ENCODE data around the gene CACNB1. TPM values are rescaled to one million over a fixed set of nuclear protein-coding genes. Genes with fewer than 3 reads are reported as not detected.

The CACNB1 gene
- total RNA-seq, 1 experiment from 2014 or later: 44.1 TPM

DNA sequence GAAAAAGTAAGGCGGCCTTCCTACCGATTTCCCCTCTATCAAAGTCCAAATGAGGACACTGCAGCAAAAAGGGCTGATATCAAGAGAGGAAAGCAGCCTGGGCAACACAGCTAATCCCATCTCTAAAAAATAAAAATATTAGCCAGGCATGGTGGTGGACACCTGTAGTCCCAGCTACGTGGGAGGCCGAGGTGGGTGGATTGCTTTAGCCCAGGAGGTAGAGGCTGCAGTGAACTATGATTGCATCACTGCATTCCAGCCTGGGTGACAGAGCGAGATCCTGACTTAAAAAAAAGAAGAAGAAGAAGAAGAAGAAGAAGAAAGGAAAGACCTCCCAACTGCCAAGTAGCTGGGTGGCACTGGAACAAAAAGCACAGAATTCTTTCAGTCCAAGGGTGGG, 14.4 kb downstream of the CACNB1 start:
- no peak for DNase-seq
- intact Hi-C loops (cut with micrococcal nuclease; ENCODE audit: unreplicated experiment): no loop called here
- Mint-ChIP-seq H3K27me3 (ENCODE audit: unreplicated experiment) (no peaks in the 10 kb centered on the region), H3K4me3 (ENCODE audit: low read depth, unreplicated experiment) (no peak overlapping the region), H3K9me3 (ENCODE audit: low read depth, unreplicated experiment) (no peaks in the 10 kb centered on the region), H3K4me1 (ENCODE audit: low read depth, unreplicated experiment) (peaks cover 10% of the 10 kb centered on the region), H3K27ac (ENCODE audit: unreplicated experiment) (no peak overlapping the region), H3K36me3 (ENCODE audit: insufficient read depth, unreplicated experiment) (peaks cover 33% of the 10 kb centered on the region)
- CTCF ChIA-PET: interaction anchor here (0.6 to 3.3 kb wide), 9 partner anchors 8 to 239 kb away, joined by 3 to 14 read pairs (median 5); partner anchors contain the start of genes ARL5C and RPL19
- no TSS peak for BruUV-seq (replicated peaks)
- TF ChIP-seq, protein P1, sequence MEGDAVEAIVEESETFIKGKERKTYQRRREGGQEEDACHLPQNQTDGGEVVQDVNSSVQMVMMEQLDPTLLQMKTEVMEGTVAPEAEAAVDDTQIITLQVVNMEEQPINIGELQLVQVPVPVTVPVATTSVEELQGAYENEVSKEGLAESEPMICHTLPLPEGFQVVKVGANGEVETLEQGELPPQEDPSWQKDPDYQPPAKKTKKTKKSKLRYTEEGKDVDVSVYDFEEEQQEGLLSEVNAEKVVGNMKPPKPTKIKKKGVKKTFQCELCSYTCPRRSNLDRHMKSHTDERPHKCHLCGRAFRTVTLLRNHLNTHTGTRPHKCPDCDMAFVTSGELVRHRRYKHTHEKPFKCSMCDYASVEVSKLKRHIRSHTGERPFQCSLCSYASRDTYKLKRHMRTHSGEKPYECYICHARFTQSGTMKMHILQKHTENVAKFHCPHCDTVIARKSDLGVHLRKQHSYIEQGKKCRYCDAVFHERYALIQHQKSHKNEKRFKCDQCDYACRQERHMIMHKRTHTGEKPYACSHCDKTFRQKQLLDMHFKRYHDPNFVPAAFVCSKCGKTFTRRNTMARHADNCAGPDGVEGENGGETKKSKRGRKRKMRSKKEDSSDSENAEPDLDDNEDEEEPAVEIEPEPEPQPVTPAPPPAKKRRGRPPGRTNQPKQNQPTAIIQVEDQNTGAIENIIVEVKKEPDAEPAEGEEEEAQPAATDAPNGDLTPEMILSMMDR (IDR thresholded peaks at IDR 0.05; ENCODE audit: unreplicated experiment): no peak

GRCh38 chr17:39181303-39181702, 16.2 kb downstream of the CACNB1 start:
- H3K9me3 Mint-ChIP-seq (ENCODE audit: low read depth, unreplicated experiment): no peaks in the 10 kb centered on the region
- DNase-seq: no peak
- TF ChIP-seq, protein P1 (IDR thresholded peaks at IDR 0.05; ENCODE audit: unreplicated experiment): no peak
- intact Hi-C loops (cut with micrococcal nuclease; ENCODE audit: unreplicated experiment): no loop called here
- H3K4me1 Mint-ChIP-seq (ENCODE audit: low read depth, unreplicated experiment): peaks cover 16% of the 10 kb centered on the region
- CTCF ChIA-PET: interaction anchor here (0.6 to 3.3 kb wide), 5 partner anchors 16 to 1750 kb away, joined by 4 to 14 read pairs (median 6); partner anchors contain the start of genes ARL5C and CACNB1
- no peak overlapping the region for H3K4me3 Mint-ChIP-seq (ENCODE audit: low read depth, unreplicated experiment)
- no peak overlapping the region for H3K27ac Mint-ChIP-seq (ENCODE audit: unreplicated experiment)
- peaks cover 32% of the 10 kb centered on the region for H3K36me3 Mint-ChIP-seq (ENCODE audit: insufficient read depth, unreplicated experiment)
- no TSS peak for BruUV-seq (replicated peaks)
- no peaks in the 10 kb centered on the region for H3K27me3 Mint-ChIP-seq (ENCODE audit: unreplicated experiment)

DNA sequence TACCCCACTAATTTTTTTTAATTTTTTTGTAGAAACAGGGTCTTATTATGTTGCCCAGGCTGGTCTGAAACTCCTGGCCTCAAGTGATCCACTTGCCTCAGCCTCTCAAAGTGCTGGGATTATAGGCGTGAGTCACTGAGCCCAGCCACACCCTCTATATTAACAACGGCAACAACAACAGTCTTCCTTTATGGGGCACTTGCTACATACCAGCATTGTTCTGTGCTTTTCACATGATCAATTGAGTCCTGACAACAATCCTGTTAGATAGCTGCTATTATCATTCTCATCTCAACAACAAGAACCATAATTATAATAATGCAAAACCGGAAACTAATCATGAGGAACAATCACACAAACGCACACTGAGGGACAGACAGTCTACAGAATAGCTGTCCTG, 18.9 kb downstream of the CACNB1 start:
- no peaks in the 10 kb centered on the region for H3K9me3 Mint-ChIP-seq (ENCODE audit: low read depth, unreplicated experiment)
- H3K4me3 Mint-ChIP-seq (ENCODE audit: low read depth, unreplicated experiment): no peak overlapping the region
- H3K27ac Mint-ChIP-seq (ENCODE audit: unreplicated experiment): peak overlapping the region; percentile 18
- CTCF ChIA-PET: interaction anchor here (0.6 to 7.6 kb wide), 10 partner anchors 9 to 785 kb away, joined by 3 to 148 read pairs (median 4); partner anchors contain the start of genes ARL5C and RPL19
- no peaks in the 10 kb centered on the region for H3K27me3 Mint-ChIP-seq (ENCODE audit: unreplicated experiment)
- peaks cover 50% of the 10 kb centered on the region for H3K36me3 Mint-ChIP-seq (ENCODE audit: insufficient read depth, unreplicated experiment)
- TF ChIP-seq, protein P1 (IDR thresholded peaks at IDR 0.05; ENCODE audit: unreplicated experiment): no peak
- H3K4me1 Mint-ChIP-seq (ENCODE audit: low read depth, unreplicated experiment): peaks cover 16% of the 10 kb centered on the region
- intact Hi-C loops (cut with micrococcal nuclease; ENCODE audit: unreplicated experiment): loop anchor here (1.0 kb wide), 1 partner anchor 14 kb away; no protein-coding TSS in a partner anchor
- peak; percentile 86 for DNase-seq
- BruUV-seq (replicated peaks): no TSS peak

DNA sequence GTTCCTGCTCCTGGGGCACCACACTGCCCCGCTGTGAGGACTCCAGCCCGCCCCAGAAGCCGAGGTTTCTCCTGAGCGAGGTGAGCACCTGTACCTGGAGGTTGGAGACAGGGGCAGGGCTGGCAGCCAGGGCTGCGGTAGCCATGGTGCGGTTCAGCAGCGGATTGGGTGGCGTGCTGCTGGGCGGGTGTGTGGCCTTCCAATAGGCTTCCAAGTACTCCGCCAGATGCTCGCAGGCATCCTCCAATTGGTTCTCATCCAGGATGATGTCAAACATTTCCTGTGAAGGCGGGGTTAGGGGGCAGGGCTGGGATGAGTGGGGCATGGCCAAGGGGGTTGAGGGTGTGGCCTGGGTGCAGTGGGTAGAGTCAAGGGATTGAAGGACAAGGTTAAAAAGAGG, 20.2 kb downstream of the CACNB1 start:
- H3K27me3 Mint-ChIP-seq (ENCODE audit: unreplicated experiment): no peaks in the 10 kb centered on the region
- H3K4me3 Mint-ChIP-seq (ENCODE audit: low read depth, unreplicated experiment): no peak overlapping the region
- TF ChIP-seq, protein P1 (IDR thresholded peaks at IDR 0.05; ENCODE audit: unreplicated experiment): no peak
- H3K36me3 Mint-ChIP-seq (ENCODE audit: insufficient read depth, unreplicated experiment): peaks cover 59% of the 10 kb centered on the region
- intact Hi-C loops (cut with micrococcal nuclease; ENCODE audit: unreplicated experiment): no loop called here
- no peak overlapping the region for H3K27ac Mint-ChIP-seq (ENCODE audit: unreplicated experiment)
- CTCF ChIA-PET: interaction anchor here (0.7 to 7.6 kb wide), 6 partner anchors 12 to 194 kb away, joined by 3 to 148 read pairs (median 10); partner anchors contain the start of genes ARL5C and RPL19
- no TSS peak for BruUV-seq (replicated peaks)
- peaks cover 16% of the 10 kb centered on the region for H3K4me1 Mint-ChIP-seq (ENCODE audit: low read depth, unreplicated experiment)
- H3K9me3 Mint-ChIP-seq (ENCODE audit: low read depth, unreplicated experiment): no peaks in the 10 kb centered on the region
- no peak for DNase-seq

Data from Calu3 (cell line).